Metanephros (tissue), 1 donor: ENCODE data around the gene ETV6. TPM values are rescaled to one million over a fixed set of nuclear protein-coding genes. Genes with fewer than 3 reads are reported as not detected.

Source experiments
- total RNA-seq: library from RNA; depleted of rRNA; stranded (reverse); fragments of >200 nt; gene quantifications from one replicate; pipeline ENCODE4 v1.2.3, GENCODE V29; 2014

The ETV6 gene
- 14.8 TPM for total RNA-seq

GRCh38 chr12:11649413-11650285 lies at the start of gene ETV6:
ETV6 (plus strand) TSS chr12:11649674; CDS start chr12:11650128, 454 bp downstream.

